ENCODE measurements around the gene FBXL17.
A peak's percentile ranks its signal among the peaks of the same experiment; 100 is the strongest.

GRCh38 chr5:108260117-108260857, 121.6 kb downstream of the FBXL17 start:
- TF ChIP-seq YY1 (IDR thresholded peaks at IDR 0.05; ENCODE audit: low read depth) (no peak), RFX5 (IDR thresholded peaks at IDR 0.05; ENCODE audit: low read length) (no peak), EZH2phosphoT487 (IDR thresholded peaks at IDR 0.05; ENCODE audit: borderline replicate concordance, low read depth) (no peak), FOXM1 (IDR thresholded peaks at IDR 0.05; ENCODE audit: low read depth) (no peak), TEAD4 (IDR thresholded peaks at IDR 0.05; ENCODE audit: borderline replicate concordance, insufficient read depth) (no peak), CTCF (IDR thresholded peaks at IDR 0.05) (peak; percentile 98), GATA2 (CRISPR knock-in tag; IDR thresholded peaks at IDR 0.05) (no peak), FOXJ3 (CRISPR knock-in tag; IDR thresholded peaks at IDR 0.05) (no peak), GABPA (IDR thresholded peaks at IDR 0.05; ENCODE audit: low read depth) (no peak), TAF1 (IDR thresholded peaks at IDR 0.05; ENCODE audit: borderline replicate concordance, low read depth, low read length) (no peak), REST (IDR thresholded peaks at IDR 0.05; ENCODE audit: low read depth, low read length) (no peak), MAX (IDR thresholded peaks at IDR 0.05; ENCODE audit: low read depth) (no peak), RAD21 (IDR thresholded peaks at IDR 0.05; ENCODE audit: low read length) (peak; percentile 94)

Measured in SK-N-SH (cell line).